ENCODE results near the gene SLC44A2. TPM values are rescaled to one million over a fixed set of nuclear protein-coding genes. Genes with fewer than 3 reads are reported as not detected.

SLC44A2 gene
- total and polyA plus RNA-seq, 2 of the 13 experiments (the other 11 are each of a cell fraction or from before 2014, with no cell fraction given), result 2.4 to 5.6 TPM

- TF ChIP-seq ARID5B (CRISPR knock-in tag; IDR thresholded peaks at IDR 0.05) (no peak), BCLAF1 (IDR thresholded peaks at IDR 0.05) (no peak), CCDC6 (CRISPR knock-in tag; IDR thresholded peaks at IDR 0.05) (0 out of 2 replicates have a peak, but pooled peaks have one; percentile 27), CSRNP1 (CRISPR knock-in tag; IDR thresholded peaks at IDR 0.05) (peak; percentile 55; the same call in 1 of the 2 replicates), SMAD9 (CRISPR knock-in tag; IDR thresholded peaks at IDR 0.05) (no peak), NFKBIZ (CRISPR knock-in tag; IDR thresholded peaks at IDR 0.05) (0 out of 2 replicates have a peak, but pooled peaks have one; percentile 21), FOSL2 (CRISPR knock-in tag; IDR thresholded peaks at IDR 0.05) (no peak; the same call in 1 of the 2 replicates), STAT5B (CRISPR knock-in tag; IDR thresholded peaks at IDR 0.05) (no peak), ZKSCAN8 (CRISPR knock-in tag; IDR thresholded peaks at IDR 0.05; ENCODE audit: borderline replicate concordance) (no peak), ARID2 (CRISPR knock-in tag; IDR thresholded peaks at IDR 0.05; ENCODE audit: borderline replicate concordance) (no peak), SMC3 (IDR thresholded peaks at IDR 0.05; ENCODE audit: low read length) (peak; percentile 99), SAFB2 (CRISPR knock-in tag; IDR thresholded peaks at IDR 0.05; ENCODE audit: borderline replicate concordance, low read depth) (no peak), ZNF530 (CRISPR knock-in tag; IDR thresholded peaks at IDR 0.05; ENCODE audit: low read depth) (no peak), ZFP36L1 (CRISPR knock-in tag; IDR thresholded peaks at IDR 0.05) (no peak), ZNF878 (CRISPR knock-in tag; IDR thresholded peaks at IDR 0.05) (no peak), CHD4 (IDR thresholded peaks at IDR 0.05; ENCODE audit: borderline replicate concordance, low read length) (no peak), ATF4 (CRISPR knock-in tag; IDR thresholded peaks at IDR 0.05) (no peak), SRSF1 (optimal IDR thresholded peaks at IDR 0.05; ENCODE audit: low read depth, low read length) (no peak)
- TF ChIP-seq, protein P1, sequence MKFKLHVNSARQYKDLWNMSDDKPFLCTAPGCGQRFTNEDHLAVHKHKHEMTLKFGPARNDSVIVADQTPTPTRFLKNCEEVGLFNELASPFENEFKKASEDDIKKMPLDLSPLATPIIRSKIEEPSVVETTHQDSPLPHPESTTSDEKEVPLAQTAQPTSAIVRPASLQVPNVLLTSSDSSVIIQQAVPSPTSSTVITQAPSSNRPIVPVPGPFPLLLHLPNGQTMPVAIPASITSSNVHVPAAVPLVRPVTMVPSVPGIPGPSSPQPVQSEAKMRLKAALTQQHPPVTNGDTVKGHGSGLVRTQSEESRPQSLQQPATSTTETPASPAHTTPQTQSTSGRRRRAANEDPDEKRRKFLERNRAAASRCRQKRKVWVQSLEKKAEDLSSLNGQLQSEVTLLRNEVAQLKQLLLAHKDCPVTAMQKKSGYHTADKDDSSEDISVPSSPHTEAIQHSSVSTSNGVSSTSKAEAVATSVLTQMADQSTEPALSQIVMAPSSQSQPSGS (CRISPR knock-in tag; IDR thresholded peaks at IDR 0.05), result no peak
Observed at GRCh38 chr19:10580979-10581631, 44.2 kb upstream of the SLC44A2 start (continued).

All from HepG2 (cell line).